Measurements from ENCODE around the gene KIF18A. TPM values are rescaled to one million over a fixed set of nuclear protein-coding genes. Genes with fewer than 3 reads are reported as not detected.

The KIF18A gene
- total RNA-seq, 4 donors from 2014 or later: 2.9 to 6.6 (median 4.2) TPM

DNA sequence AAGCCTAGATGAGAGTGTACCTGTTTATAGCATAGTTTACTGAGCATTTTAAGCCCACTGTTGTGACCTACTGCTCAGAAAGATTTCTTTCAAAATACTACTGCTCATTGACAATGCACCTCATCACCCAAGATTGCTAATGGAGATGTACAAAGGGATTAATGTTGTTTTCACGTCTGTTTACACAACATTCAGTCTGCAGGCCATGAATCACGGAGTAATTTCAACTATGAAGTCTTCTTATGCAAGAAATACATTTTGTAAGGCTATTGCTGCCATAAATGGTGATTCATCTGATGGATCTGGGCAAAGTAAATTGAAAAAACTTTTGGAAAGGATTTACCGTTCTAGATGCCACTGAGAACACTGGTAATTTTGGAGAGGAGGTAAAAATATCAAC, 112.9 kb downstream of the KIF18A start:
- no peak overlapping the region for H3K4me3 ChIP-seq
- no peaks in the 10 kb centered on the region for H3K27me3 ChIP-seq
- H3K9me3 ChIP-seq: no peaks in the 10 kb centered on the region
- 84% methylated on average over 3 of the region's 3 CpGs for WGBS
- TF ChIP-seq, protein P1, sequence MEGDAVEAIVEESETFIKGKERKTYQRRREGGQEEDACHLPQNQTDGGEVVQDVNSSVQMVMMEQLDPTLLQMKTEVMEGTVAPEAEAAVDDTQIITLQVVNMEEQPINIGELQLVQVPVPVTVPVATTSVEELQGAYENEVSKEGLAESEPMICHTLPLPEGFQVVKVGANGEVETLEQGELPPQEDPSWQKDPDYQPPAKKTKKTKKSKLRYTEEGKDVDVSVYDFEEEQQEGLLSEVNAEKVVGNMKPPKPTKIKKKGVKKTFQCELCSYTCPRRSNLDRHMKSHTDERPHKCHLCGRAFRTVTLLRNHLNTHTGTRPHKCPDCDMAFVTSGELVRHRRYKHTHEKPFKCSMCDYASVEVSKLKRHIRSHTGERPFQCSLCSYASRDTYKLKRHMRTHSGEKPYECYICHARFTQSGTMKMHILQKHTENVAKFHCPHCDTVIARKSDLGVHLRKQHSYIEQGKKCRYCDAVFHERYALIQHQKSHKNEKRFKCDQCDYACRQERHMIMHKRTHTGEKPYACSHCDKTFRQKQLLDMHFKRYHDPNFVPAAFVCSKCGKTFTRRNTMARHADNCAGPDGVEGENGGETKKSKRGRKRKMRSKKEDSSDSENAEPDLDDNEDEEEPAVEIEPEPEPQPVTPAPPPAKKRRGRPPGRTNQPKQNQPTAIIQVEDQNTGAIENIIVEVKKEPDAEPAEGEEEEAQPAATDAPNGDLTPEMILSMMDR (IDR thresholded peaks at IDR 0.05): no peak
- TF ChIP-seq POLR2AphosphoS5 (IDR thresholded peaks at IDR 0.05): no peak
- no peak for TF ChIP-seq POLR2A (IDR thresholded peaks at IDR 0.05)
- no peak for TF ChIP-seq EP300 (IDR thresholded peaks at IDR 0.05)
- H3K4me1 ChIP-seq: no peaks in the 10 kb centered on the region
- no peaks in the 10 kb centered on the region for H3K36me3 ChIP-seq
- DNase-seq (ENCODE audit: low spot score in 2 of 2): no peak
- no peak overlapping the region for H3K27ac ChIP-seq

DNA sequence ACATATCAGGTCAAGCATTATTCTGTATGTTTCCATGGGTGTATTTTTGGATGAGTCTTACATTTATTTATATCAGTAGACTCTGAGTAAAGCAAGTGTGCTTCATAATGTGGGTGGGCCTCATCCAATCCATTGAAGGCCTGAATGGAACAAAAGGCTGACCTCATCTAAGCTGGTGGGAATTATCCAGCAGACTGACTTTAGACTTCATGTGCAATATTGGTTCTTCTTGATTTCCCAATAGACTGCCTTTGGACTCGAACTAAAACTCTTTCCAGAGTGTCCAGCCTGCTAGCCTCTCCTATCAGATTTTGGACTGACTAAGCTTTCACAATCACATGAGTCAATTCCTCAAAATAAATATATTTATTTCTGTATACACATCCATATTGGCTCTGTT, 116.2 kb downstream of the KIF18A start:
- 85% methylated on average over 1 of the region's 1 CpG for WGBS
- Histone ChIP-seq H3K9me3 (no peaks in the 10 kb centered on the region), H3K27me3 (no peaks in the 10 kb centered on the region), H3K27ac (no peak overlapping the region), H3K4me1 (no peaks in the 10 kb centered on the region), H3K4me3 (no peak overlapping the region), H3K36me3 (no peaks in the 10 kb centered on the region)
- no peak for DNase-seq (ENCODE audit: low spot score in 2 of 2)
- no peak for TF ChIP-seq EP300 (IDR thresholded peaks at IDR 0.05)
- TF ChIP-seq, protein P1 (IDR thresholded peaks at IDR 0.05): no peak
- no peak for TF ChIP-seq POLR2A (IDR thresholded peaks at IDR 0.05)
- TF ChIP-seq POLR2AphosphoS5 (IDR thresholded peaks at IDR 0.05): no peak

DNA sequence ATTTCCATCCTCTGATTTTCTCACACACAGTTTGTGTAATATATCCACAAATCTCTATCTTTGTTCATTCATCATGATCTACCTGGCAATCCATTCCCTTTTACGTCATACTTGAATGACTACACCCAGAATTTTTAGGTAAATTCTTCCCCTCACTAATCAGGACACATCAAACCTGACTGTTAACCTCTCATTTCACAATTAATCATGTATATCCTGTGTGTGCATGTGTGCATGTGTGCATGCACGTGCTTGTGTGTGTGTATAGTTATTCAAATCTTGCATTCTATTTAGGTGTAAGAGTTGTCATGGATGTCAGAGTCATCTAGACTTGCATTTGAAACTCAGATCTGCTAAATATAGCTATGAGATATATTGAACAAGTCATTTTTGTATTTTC, 130.4 kb downstream of the KIF18A start:
- no peaks in the 10 kb centered on the region for H3K27me3 ChIP-seq
- no peak for TF ChIP-seq POLR2AphosphoS5 (IDR thresholded peaks at IDR 0.05)
- TF ChIP-seq EP300 (IDR thresholded peaks at IDR 0.05): no peak
- no peak for TF ChIP-seq POLR2A (IDR thresholded peaks at IDR 0.05)
- TF ChIP-seq, protein P1 (IDR thresholded peaks at IDR 0.05): no peak
- H3K4me1 ChIP-seq: no peaks in the 10 kb centered on the region
- DNase-seq (ENCODE audit: low spot score in 2 of 2): no peak
- no peaks in the 10 kb centered on the region for H3K9me3 ChIP-seq
- H3K36me3 ChIP-seq: no peaks in the 10 kb centered on the region
- no peak overlapping the region for H3K27ac ChIP-seq
- 48% methylated on average over 2 of the region's 2 CpGs for WGBS
- H3K4me3 ChIP-seq: no peak overlapping the region

DNA sequence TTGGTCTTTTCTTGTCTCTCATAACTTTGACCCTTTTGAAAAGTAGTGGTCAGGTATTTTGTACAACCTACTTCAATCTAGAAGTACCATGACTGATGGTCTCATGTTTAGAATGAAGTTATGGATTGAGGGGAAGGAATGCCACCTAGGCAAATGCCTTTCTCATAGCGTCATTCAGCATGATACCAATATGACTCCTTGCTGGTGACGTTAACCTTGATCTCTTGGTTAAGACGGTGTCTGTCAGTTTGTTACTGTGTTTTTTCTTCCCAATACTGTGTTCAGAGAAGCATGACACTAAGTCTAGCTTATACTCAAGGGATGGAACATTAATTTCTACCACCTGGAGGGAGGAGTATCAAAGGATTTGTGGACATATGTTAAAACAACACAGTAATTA, 130.9 kb downstream of the KIF18A start:
- no peak overlapping the region for H3K27ac ChIP-seq
- no peak overlapping the region for H3K4me3 ChIP-seq
- H3K9me3 ChIP-seq: no peaks in the 10 kb centered on the region
- DNase-seq (ENCODE audit: low spot score in 2 of 2): no peak
- WGBS: 72% methylated on average over 3 of the region's 3 CpGs
- TF ChIP-seq POLR2AphosphoS5 (IDR thresholded peaks at IDR 0.05): no peak
- TF ChIP-seq, protein P1 (IDR thresholded peaks at IDR 0.05): no peak
- TF ChIP-seq EP300 (IDR thresholded peaks at IDR 0.05): no peak
- TF ChIP-seq POLR2A (IDR thresholded peaks at IDR 0.05): no peak
- H3K36me3 ChIP-seq: no peaks in the 10 kb centered on the region
- H3K4me1 ChIP-seq: no peaks in the 10 kb centered on the region
- H3K27me3 ChIP-seq: no peaks in the 10 kb centered on the region

DNA sequence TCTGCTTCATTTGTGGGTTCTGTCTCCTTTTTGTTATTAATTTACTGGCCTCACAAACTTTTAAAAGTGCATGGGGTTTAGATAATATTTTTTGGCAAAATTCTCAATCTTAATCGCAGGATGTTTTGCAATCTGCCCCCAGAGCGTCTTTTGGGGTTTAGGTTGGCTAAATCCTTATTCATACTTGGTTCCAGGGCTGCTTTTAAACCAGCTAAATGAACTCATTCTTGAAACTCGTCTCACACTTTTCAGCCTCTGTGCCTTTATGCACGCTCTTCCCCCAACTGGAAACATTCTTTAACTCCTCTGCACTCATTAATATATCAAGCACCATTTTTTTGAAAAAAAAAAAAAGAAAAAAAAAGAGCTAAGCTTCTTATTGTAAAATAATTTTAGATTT, 131.7 kb downstream of the KIF18A start:
- 53% methylated on average over 4 of the region's 4 CpGs for WGBS
- no peak overlapping the region for H3K27ac ChIP-seq
- no peaks in the 10 kb centered on the region for H3K9me3 ChIP-seq
- DNase-seq (ENCODE audit: low spot score in 2 of 2): no peak
- H3K27me3 ChIP-seq: no peaks in the 10 kb centered on the region
- H3K36me3 ChIP-seq: no peaks in the 10 kb centered on the region
- no peak for TF ChIP-seq EP300 (IDR thresholded peaks at IDR 0.05)
- TF ChIP-seq POLR2A (IDR thresholded peaks at IDR 0.05): no peak
- TF ChIP-seq POLR2AphosphoS5 (IDR thresholded peaks at IDR 0.05): no peak
- TF ChIP-seq, protein P1 (IDR thresholded peaks at IDR 0.05): no peak
- H3K4me1 ChIP-seq: no peaks in the 10 kb centered on the region
- no peak overlapping the region for H3K4me3 ChIP-seq
